ENCODE results near the gene EFNA5.
"Not testable (repeated sequence)": the region's sequence is repeated elsewhere in the genome, so short reads cannot be mapped to it uniquely, and the experiment has no call there.

Gene EFNA5

GRCh38 chr5:107437986-107438510 is 232.7 kb downstream of the EFNA5 start:
- Histone ChIP-seq H4K5ac (ENCODE audit: low read length) (no peak overlapping the region), H3K4me2 (ENCODE audit: low read length) (no peak overlapping the region), H3K36me3 (ENCODE audit: control insufficient read depth, insufficient read depth, low read length) (no peaks in the 10 kb centered on the region), H2BK15ac (replicated peaks; ENCODE audit: low read depth) (no peak overlapping the region), H4K8ac (ENCODE audit: low read depth, low read length) (no peak overlapping the region), H3K4me3 (ENCODE audit: low read length) (no peak overlapping the region), H2BK5ac (ENCODE audit: low read length) (no peak overlapping the region), H2BK120ac (ENCODE audit: low read depth, low read length) (no peak overlapping the region), H3K23ac (ENCODE audit: low read length) (no peak overlapping the region), H3K9ac (ENCODE audit: low read length) (no peak overlapping the region), H3K27ac (ENCODE audit: low read depth, low read length) (no peak overlapping the region), H3K27me3 (ENCODE audit: insufficient read depth, low read length, poor library complexity) (no peaks in the 10 kb centered on the region), H3K56ac (ENCODE audit: low read length) (no peak overlapping the region), H3K79me2 (ENCODE audit: control insufficient read depth, insufficient read depth, low read length) (no peaks in the 10 kb centered on the region), H3K4ac (ENCODE audit: low read depth, low read length) (no peak overlapping the region), H3K4me1 (ENCODE audit: control insufficient read depth, low read depth, low read length) (no peaks in the 10 kb centered on the region), H2AK5ac (ENCODE audit: low read length) (no peak overlapping the region), H3K18ac (ENCODE audit: low read length) (no peak overlapping the region), H3K79me1 (ENCODE audit: low read length) (peaks cover 4% of the 10 kb centered on the region)
- no peak for DNase-seq
- WGBS (ENCODE audit: extremely low coverage, insufficient coverage, low lambda C conversion rate): no CpG with 5 or more reads among the region's 6 CpGs

GRCh38 chr5:107437154-107437553 is 233.6 kb downstream of the EFNA5 start:
- H3K27ac ChIP-seq (ENCODE audit: low read depth, low read length): no peak overlapping the region
- H4K5ac ChIP-seq (ENCODE audit: low read length): no peak overlapping the region
- no CpG with 5 or more reads among the region's 3 CpGs for WGBS (ENCODE audit: extremely low coverage, insufficient coverage, low lambda C conversion rate)
- no peak overlapping the region for H3K4me2 ChIP-seq (ENCODE audit: low read length)
- H3K18ac ChIP-seq (ENCODE audit: low read length): no peak overlapping the region
- DNase-seq: no peak
- peaks cover 4% of the 10 kb centered on the region for H3K79me1 ChIP-seq (ENCODE audit: low read length)
- H4K8ac ChIP-seq (ENCODE audit: low read depth, low read length): no peak overlapping the region
- no peak overlapping the region for H3K4me3 ChIP-seq (ENCODE audit: low read length)
- H3K27me3 ChIP-seq (ENCODE audit: insufficient read depth, low read length, poor library complexity): no peaks in the 10 kb centered on the region
- H2AK5ac ChIP-seq (ENCODE audit: low read length): no peak overlapping the region
- no peak overlapping the region for H2BK5ac ChIP-seq (ENCODE audit: low read length)
- no peaks in the 10 kb centered on the region for H3K36me3 ChIP-seq (ENCODE audit: control insufficient read depth, insufficient read depth, low read length)
- H3K9ac ChIP-seq (ENCODE audit: low read length): no peak overlapping the region
- H2BK120ac ChIP-seq (ENCODE audit: low read depth, low read length): no peak overlapping the region
- no peaks in the 10 kb centered on the region for H3K4me1 ChIP-seq (ENCODE audit: control insufficient read depth, low read depth, low read length)
- no peak overlapping the region for H2BK15ac ChIP-seq (replicated peaks; ENCODE audit: low read depth)
- H3K4ac ChIP-seq (ENCODE audit: low read depth, low read length): no peak overlapping the region
- H3K23ac ChIP-seq (ENCODE audit: low read length): no peak overlapping the region
- no peak overlapping the region for H3K56ac ChIP-seq (ENCODE audit: low read length)
- H3K79me2 ChIP-seq (ENCODE audit: control insufficient read depth, insufficient read depth, low read length): no peaks in the 10 kb centered on the region

GRCh38 chr5:107436201-107436600 is 234.5 kb downstream of the EFNA5 start:
- H3K79me2 ChIP-seq (ENCODE audit: control insufficient read depth, insufficient read depth, low read length): no peaks in the 10 kb centered on the region
- H2AK5ac ChIP-seq (ENCODE audit: low read length): no peak overlapping the region
- no peak overlapping the region for H3K23ac ChIP-seq (ENCODE audit: low read length)
- H3K79me1 ChIP-seq (ENCODE audit: low read length): peaks cover 4% of the 10 kb centered on the region
- H3K4ac ChIP-seq (ENCODE audit: low read depth, low read length): no peak overlapping the region
- H3K4me1 ChIP-seq (ENCODE audit: control insufficient read depth, low read depth, low read length): no peaks in the 10 kb centered on the region
- no peak overlapping the region for H2BK120ac ChIP-seq (ENCODE audit: low read depth, low read length)
- H3K4me2 ChIP-seq (ENCODE audit: low read length): no peak overlapping the region
- no peak overlapping the region for H2BK5ac ChIP-seq (ENCODE audit: low read length)
- no peak overlapping the region for H2BK15ac ChIP-seq (replicated peaks; ENCODE audit: low read depth)
- WGBS (ENCODE audit: extremely low coverage, insufficient coverage, low lambda C conversion rate): no CpG with 5 or more reads among the region's 4 CpGs
- H3K27ac ChIP-seq (ENCODE audit: low read depth, low read length): no peak overlapping the region
- no peak overlapping the region for H4K8ac ChIP-seq (ENCODE audit: low read depth, low read length)
- no peak overlapping the region for H3K9ac ChIP-seq (ENCODE audit: low read length)
- no peaks in the 10 kb centered on the region for H3K36me3 ChIP-seq (ENCODE audit: control insufficient read depth, insufficient read depth, low read length)
- no peak overlapping the region for H3K4me3 ChIP-seq (ENCODE audit: low read length)
- DNase-seq: no peak
- H3K18ac ChIP-seq (ENCODE audit: low read length): no peak overlapping the region
- H3K56ac ChIP-seq (ENCODE audit: low read length): no peak overlapping the region
- no peak overlapping the region for H4K5ac ChIP-seq (ENCODE audit: low read length)
- no peaks in the 10 kb centered on the region for H3K27me3 ChIP-seq (ENCODE audit: insufficient read depth, low read length, poor library complexity)

- no peaks in the 10 kb centered on the region for H3K36me3 ChIP-seq (ENCODE audit: control insufficient read depth, insufficient read depth, low read length)
- H3K4me1 ChIP-seq (ENCODE audit: control insufficient read depth, low read depth, low read length): no peaks in the 10 kb centered on the region
- H3K23ac ChIP-seq (ENCODE audit: low read length): no peak overlapping the region
- H3K27ac ChIP-seq (ENCODE audit: low read depth, low read length): no peak overlapping the region
- DNase-seq: no peak
- H3K4me2 ChIP-seq (ENCODE audit: low read length): no peak overlapping the region
- no peak overlapping the region for H3K4ac ChIP-seq (ENCODE audit: low read depth, low read length)
- no peak overlapping the region for H2BK120ac ChIP-seq (ENCODE audit: low read depth, low read length)
- H2BK15ac ChIP-seq (replicated peaks; ENCODE audit: low read depth): no peak overlapping the region
- no peaks in the 10 kb centered on the region for H3K79me2 ChIP-seq (ENCODE audit: control insufficient read depth, insufficient read depth, low read length)
- H4K5ac ChIP-seq (ENCODE audit: low read length): no peak overlapping the region
- no peak overlapping the region for H3K4me3 ChIP-seq (ENCODE audit: low read length)
- H3K56ac ChIP-seq (ENCODE audit: low read length): no peak overlapping the region
- no peak overlapping the region for H3K9ac ChIP-seq (ENCODE audit: low read length)
- no peak overlapping the region for H3K18ac ChIP-seq (ENCODE audit: low read length)
- no peak overlapping the region for H4K8ac ChIP-seq (ENCODE audit: low read depth, low read length)
- H2BK5ac ChIP-seq (ENCODE audit: low read length): no peak overlapping the region
- no peaks in the 10 kb centered on the region for H3K27me3 ChIP-seq (ENCODE audit: insufficient read depth, low read length, poor library complexity)
- no CpG with 5 or more reads among the region's 1 CpG for WGBS (ENCODE audit: extremely low coverage, insufficient coverage, low lambda C conversion rate)
- H2AK5ac ChIP-seq (ENCODE audit: low read length): no peak overlapping the region
- H3K79me1 ChIP-seq (ENCODE audit: low read length): peaks cover 4% of the 10 kb centered on the region
These were observed 235.7 kb downstream of the EFNA5 start for GRCh38 chr5:107435061-107435460.

GRCh38 chr5:107433646-107434045 is 237.1 kb downstream of the EFNA5 start:
- not testable (repeated sequence) for H3K23ac ChIP-seq (ENCODE audit: low read length); H2AK5ac ChIP-seq (ENCODE audit: low read length); H3K4me1 ChIP-seq (ENCODE audit: control insufficient read depth, low read depth, low read length); H3K4ac ChIP-seq (ENCODE audit: low read depth, low read length); H3K9ac ChIP-seq (ENCODE audit: low read length); H4K5ac ChIP-seq (ENCODE audit: low read length); H3K27ac ChIP-seq (ENCODE audit: low read depth, low read length); H3K18ac ChIP-seq (ENCODE audit: low read length); H3K56ac ChIP-seq (ENCODE audit: low read length); DNase-seq; H3K27me3 ChIP-seq (ENCODE audit: insufficient read depth, low read length, poor library complexity); H4K8ac ChIP-seq (ENCODE audit: low read depth, low read length); H3K4me3 ChIP-seq (ENCODE audit: low read length); H3K4me2 ChIP-seq (ENCODE audit: low read length); H2BK15ac ChIP-seq (replicated peaks; ENCODE audit: low read depth); H3K36me3 ChIP-seq (ENCODE audit: control insufficient read depth, insufficient read depth, low read length); H2BK5ac ChIP-seq (ENCODE audit: low read length); H2BK120ac ChIP-seq (ENCODE audit: low read depth, low read length); H3K79me2 ChIP-seq (ENCODE audit: control insufficient read depth, insufficient read depth, low read length); H3K79me1 ChIP-seq (ENCODE audit: low read length)
- WGBS (ENCODE audit: extremely low coverage, insufficient coverage, low lambda C conversion rate): no CpG with 5 or more reads among the region's 1 CpG

GRCh38 chr5:107431998-107432397 is 238.7 kb downstream of the EFNA5 start:
- Histone ChIP-seq H3K56ac (ENCODE audit: low read length) (no peak overlapping the region), H2AK5ac (ENCODE audit: low read length) (no peak overlapping the region), H3K4me3 (ENCODE audit: low read length) (no peak overlapping the region), H3K4me1 (ENCODE audit: control insufficient read depth, low read depth, low read length) (no peaks in the 10 kb centered on the region), H3K18ac (ENCODE audit: low read length) (no peak overlapping the region), H3K23ac (ENCODE audit: low read length) (no peak overlapping the region), H3K27me3 (ENCODE audit: insufficient read depth, low read length, poor library complexity) (no peaks in the 10 kb centered on the region), H4K5ac (ENCODE audit: low read length) (no peak overlapping the region), H3K27ac (ENCODE audit: low read depth, low read length) (no peak overlapping the region), H3K9ac (ENCODE audit: low read length) (no peak overlapping the region), H2BK5ac (ENCODE audit: low read length) (no peak overlapping the region), H2BK120ac (ENCODE audit: low read depth, low read length) (no peak overlapping the region), H3K79me1 (ENCODE audit: low read length) (peaks cover 2% of the 10 kb centered on the region), H3K79me2 (ENCODE audit: control insufficient read depth, insufficient read depth, low read length) (no peaks in the 10 kb centered on the region), H3K4me2 (ENCODE audit: low read length) (no peak overlapping the region), H4K8ac (ENCODE audit: low read depth, low read length) (no peak overlapping the region), H2BK15ac (replicated peaks; ENCODE audit: low read depth) (no peak overlapping the region), H3K36me3 (ENCODE audit: control insufficient read depth, insufficient read depth, low read length) (no peaks in the 10 kb centered on the region), H3K4ac (ENCODE audit: low read depth, low read length) (no peak overlapping the region)
- peak; percentile 42 for DNase-seq
- no CpG with 5 or more reads among the region's 1 CpG for WGBS (ENCODE audit: extremely low coverage, insufficient coverage, low lambda C conversion rate)

Measured in mesendoderm (in vitro differentiated cells).